CD14-positive monocyte (primary cell): ENCODE results near the gene BTG2. TPM values are rescaled to one million over a fixed set of nuclear protein-coding genes. Genes with fewer than 3 reads are reported as not detected.

Experiments used
- DNase-seq, 3 donors: peaks; one replicate each; pipeline ENCODE4 v3.0.0-alpha.2; 2011 to 2022
- H2AFZ ChIP-seq: 2 replicates; pipeline ENCODE4 v1.6.0; 2012; ENCODE audit warnings: mild to moderate bottlenecking, low read depth, low read length, inconsistent platforms; ENCODE audit not compliant: insufficient read depth, poor library complexity, severe bottlenecking
- H3K27ac ChIP-seq, 2 donors: 1 replicate in 1 of 2; 2 replicates in 1 of 2; pipeline ENCODE4 v1.5.1; 2012 to 2013; ENCODE audit warnings: low read length in 2 of 2, control low read depth in 1 of 2, inconsistent platforms in 1 of 2, low read depth in 1 of 2, mild to moderate bottlenecking in 1 of 2
- H3K27me3 ChIP-seq, 2 donors: one replicate each; pipeline versions ENCODE4 v1.6.0 to v1.6.1; 2011 to 2013; ENCODE audit warnings: low read length in 2 of 2; ENCODE audit not compliant: control insufficient read depth in 2 of 2, insufficient read depth in 2 of 2
- H3K36me3 ChIP-seq, 2 donors: replicated peaks in 1 of 2; 1 replicate in 1 of 2; 2 replicates in 1 of 2; pipeline versions ENCODE4 v1.5.1 to v1.6.1; 2012 to 2013; ENCODE audit warnings: low read length in 2 of 2, control low read depth in 1 of 2, inconsistent platforms in 1 of 2, mild to moderate bottlenecking in 1 of 2; ENCODE audit not compliant: insufficient read depth in 2 of 2, control insufficient read depth in 1 of 2
- H3K4me1 ChIP-seq, 2 donors: 1 replicate in 1 of 2; 2 replicates in 1 of 2; pipeline versions ENCODE4 v1.5.1 to v1.6.1; 2012 to 2013; ENCODE audit warnings: low read length in 2 of 2, control low read depth in 1 of 2, inconsistent platforms in 1 of 2, mild to moderate bottlenecking in 1 of 2, moderate library complexity in 1 of 2; ENCODE audit not compliant: insufficient read depth in 2 of 2, control insufficient read depth in 1 of 2
- H3K4me2 ChIP-seq: replicated peaks from 2 replicates; pipeline ENCODE3; 2012; ENCODE audit warnings: low read length, moderate library complexity, mild to moderate bottlenecking; ENCODE audit not compliant: poor library complexity, severe bottlenecking; ENCODE audit errors: extremely low read depth
- H3K4me3 ChIP-seq, 3 experiments: fragments of 200-600 bp in 1 of 3; sonication (generic) in 1 of 3; replicated peaks in 1 of 3; 1 replicate in 2 of 3; 2 replicates in 1 of 3; pipeline ENCODE4 v1.5.1; 2011 to 2013; ENCODE audit warnings: low read length in 3 of 3, mild to moderate bottlenecking in 3 of 3, control low read depth in 2 of 3, low read depth in 2 of 3, inconsistent platforms in 1 of 3, moderate library complexity in 1 of 3
- H3K79me2 ChIP-seq: 2 replicates; pipeline ENCODE4 v1.6.0; 2012; ENCODE audit warnings: mild to moderate bottlenecking, control low read depth, inconsistent platforms, low read length, moderate library complexity; ENCODE audit not compliant: insufficient read depth
- H3K9ac ChIP-seq: 2 replicates; pipeline ENCODE4 v1.6.0; 2017; ENCODE audit warnings: low read length, mild to moderate bottlenecking; ENCODE audit not compliant: insufficient read depth, poor library complexity, severe bottlenecking
- H3K9me3 ChIP-seq, 2 donors: replicated peaks in 1 of 2; 1 replicate in 1 of 2; 2 replicates in 1 of 2; pipeline versions ENCODE4 v1.5.1 to v1.6.1; 2012 to 2013; ENCODE audit warnings: low read length in 2 of 2, control low read depth in 1 of 2; ENCODE audit not compliant: control insufficient read depth in 1 of 2, insufficient read depth in 1 of 2
- H4K20me1 ChIP-seq: 2 replicates; pipeline ENCODE4 v1.6.0; 2012; ENCODE audit warnings: mild to moderate bottlenecking, low read length, control low read depth, moderate library complexity; ENCODE audit not compliant: insufficient read depth
- H3K27ac Mint-ChIP-seq, 7 donors: one replicate each; pipeline ENCODE4 v1.8.0; 2020; ENCODE audit warnings: mild to moderate bottlenecking in 7 of 7, mixed read lengths in 7 of 7, moderate library complexity in 6 of 7, inconsistent platforms in 2 of 7
- H3K27me3 Mint-ChIP-seq, 3 donors: one replicate each; pipeline ENCODE4 v1.8.0; 2021 to 2022; ENCODE audit warnings: low read depth in 3 of 3, mild to moderate bottlenecking in 3 of 3, mixed read lengths in 3 of 3, moderate library complexity in 3 of 3, inconsistent platforms in 1 of 3
- H3K36me3 Mint-ChIP-seq, 2 donors: one replicate each; pipeline ENCODE4 v1.8.0; 2020; ENCODE audit warnings: mixed read lengths in 2 of 2, inconsistent platforms in 1 of 2, mild to moderate bottlenecking in 1 of 2
- H3K4me1 Mint-ChIP-seq: one replicate; pipeline ENCODE4 v1.8.0; 2020; ENCODE audit warnings: mild to moderate bottlenecking, mixed read lengths
- H3K4me3 Mint-ChIP-seq, 2 donors: one replicate each; pipeline ENCODE4 v1.8.0; 2020; ENCODE audit warnings: mild to moderate bottlenecking in 2 of 2, mixed read lengths in 2 of 2, moderate library complexity in 1 of 2
- H3K9me3 Mint-ChIP-seq, 7 donors: one replicate each; pipeline ENCODE4 v1.8.0; 2020 to 2022; ENCODE audit warnings: mixed read lengths in 7 of 7, mild to moderate bottlenecking in 6 of 7, moderate library complexity in 6 of 7, inconsistent platforms in 2 of 7
- WGBS: methylation state at CpG from one replicate; pipeline ENCODE4 v1.1.5; 2013; ENCODE audit warnings: missing lambda C conversion rate; ENCODE audit not compliant: insufficient coverage; 5-methylcytosine and 5-hydroxymethylcytosine counted together
- intact Hi-C, 2 donors: fragments of 100-400 bp; cut with micrococcal nuclease; formaldehyde crosslinking; loops; one replicate each; pipeline versions ENCODE4 v1.15.0 to v1.15.1; 2023
- polyA plus RNA-seq, 3 donors: library from polyadenylated mRNA; depleted of rRNA in 1 of 3; unstranded in 2 of 3; stranded (reverse) in 1 of 3; fragments of 300-500 nt in 2 of 3; fragments of >200 nt in 1 of 3; fragmentation: Illumina TruSeq in 2 of 3; gene quantifications; 1 replicate in 2 of 3; 2 replicates in 1 of 3; pipeline ENCODE4 v1.2.3, GENCODE V29; 2012 to 2021
- TF ChIP-seq, protein P1 (sequence below): fragments of 200-600 bp; IDR thresholded peaks from one replicate; pipeline ENCODE4 v1.8.0; 2022; ENCODE audit warnings: antibody characterized with exemption, mild to moderate bottlenecking

The BTG2 gene
- polyA plus RNA-seq, 3 donors = 293 to 539 (median 483) TPM

DNA sequence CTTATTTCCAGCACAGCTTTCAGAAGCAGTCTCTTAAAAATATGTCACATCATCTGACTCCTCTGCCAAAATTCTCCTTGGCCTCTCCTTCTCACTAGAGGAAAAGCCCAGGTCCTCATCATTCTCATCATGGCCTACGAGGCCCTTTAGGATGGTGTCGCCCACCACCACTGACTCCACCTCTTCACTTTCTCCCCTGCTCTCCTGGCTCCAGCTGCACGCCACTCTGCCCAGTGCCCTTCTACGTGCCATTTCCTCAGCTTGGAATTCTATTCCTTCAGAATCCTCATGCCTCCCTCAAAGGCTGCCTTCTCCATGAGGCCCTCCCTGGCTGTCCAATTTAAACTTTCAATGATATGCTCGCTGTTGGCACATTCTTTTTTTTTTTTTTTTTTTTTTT is 25.3 kb upstream of the BTG2 start:
- no peak overlapping the region for H3K4me3 Mint-ChIP-seq
- no peak overlapping the region for H3K27ac ChIP-seq
- peaks cover 4 to 10% of the 10 kb centered on the region in 2 donors for H3K36me3 Mint-ChIP-seq
- H3K9me3 Mint-ChIP-seq = peaks cover 0 to 2% (median 0%) of the 10 kb centered on the region in 7 donors
- no peaks in the 10 kb centered on the region for H3K9me3 ChIP-seq
- H3K4me1 Mint-ChIP-seq = peaks cover 74% of the 10 kb centered on the region
- peak overlapping the region in 2 of 7 donors; percentile 5 to 14 for H3K27ac Mint-ChIP-seq
- peaks cover 0 to 8% (median 2%) of the 10 kb centered on the region in 3 donors for H3K27me3 Mint-ChIP-seq
- DNase-seq = no peak
- TF ChIP-seq, protein P1, sequence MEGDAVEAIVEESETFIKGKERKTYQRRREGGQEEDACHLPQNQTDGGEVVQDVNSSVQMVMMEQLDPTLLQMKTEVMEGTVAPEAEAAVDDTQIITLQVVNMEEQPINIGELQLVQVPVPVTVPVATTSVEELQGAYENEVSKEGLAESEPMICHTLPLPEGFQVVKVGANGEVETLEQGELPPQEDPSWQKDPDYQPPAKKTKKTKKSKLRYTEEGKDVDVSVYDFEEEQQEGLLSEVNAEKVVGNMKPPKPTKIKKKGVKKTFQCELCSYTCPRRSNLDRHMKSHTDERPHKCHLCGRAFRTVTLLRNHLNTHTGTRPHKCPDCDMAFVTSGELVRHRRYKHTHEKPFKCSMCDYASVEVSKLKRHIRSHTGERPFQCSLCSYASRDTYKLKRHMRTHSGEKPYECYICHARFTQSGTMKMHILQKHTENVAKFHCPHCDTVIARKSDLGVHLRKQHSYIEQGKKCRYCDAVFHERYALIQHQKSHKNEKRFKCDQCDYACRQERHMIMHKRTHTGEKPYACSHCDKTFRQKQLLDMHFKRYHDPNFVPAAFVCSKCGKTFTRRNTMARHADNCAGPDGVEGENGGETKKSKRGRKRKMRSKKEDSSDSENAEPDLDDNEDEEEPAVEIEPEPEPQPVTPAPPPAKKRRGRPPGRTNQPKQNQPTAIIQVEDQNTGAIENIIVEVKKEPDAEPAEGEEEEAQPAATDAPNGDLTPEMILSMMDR = no peak
- no peak overlapping the region for H3K9ac ChIP-seq
- H3K27me3 ChIP-seq = no peaks in the 10 kb centered on the region
- intact Hi-C loops = no loop called here
- no peaks in the 10 kb centered on the region for H4K20me1 ChIP-seq
- no peaks in the 10 kb centered on the region for H3K36me3 ChIP-seq
- H3K4me3 ChIP-seq = no peak overlapping the region
- H3K79me2 ChIP-seq = no peaks in the 10 kb centered on the region
- no peak overlapping the region for H2AFZ ChIP-seq
- no peak overlapping the region for H3K4me2 ChIP-seq
- peaks cover 52 to 61% of the 10 kb centered on the region in 2 donors for H3K4me1 ChIP-seq
- 94% methylated on average over 3 of the region's 5 CpGs for WGBS

DNA sequence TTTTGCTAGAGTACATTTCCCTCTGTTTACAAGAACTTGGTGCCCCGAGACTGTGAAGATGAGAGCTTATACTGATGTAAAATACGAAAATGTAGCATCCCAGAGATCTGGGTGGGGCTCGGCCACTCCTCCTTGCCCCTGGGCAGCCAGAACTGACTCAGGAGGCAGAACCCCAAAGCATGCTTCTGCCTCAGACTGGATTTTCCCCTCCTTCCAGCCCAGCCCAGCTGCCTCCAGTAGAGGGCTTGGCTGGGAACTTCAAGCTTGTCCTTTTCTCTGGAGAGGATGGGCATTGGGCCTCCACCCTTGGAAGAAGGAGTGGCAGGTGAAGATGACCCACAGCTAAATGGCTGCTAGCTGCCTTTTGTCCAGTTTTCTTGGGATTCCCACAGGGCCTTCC is 24.3 kb upstream of the BTG2 start:
- H3K27me3 Mint-ChIP-seq = peaks cover 0 to 5% (median 0%) of the 10 kb centered on the region in 3 donors

More for the DNA sequence above, 24.3 kb upstream of the BTG2 start:
- Histone ChIP-seq H3K9me3 (no peaks in the 10 kb centered on the region), H3K4me2 (no peak overlapping the region), H3K27me3 (no peaks in the 10 kb centered on the region), H3K4me3 (no peak overlapping the region), H3K9ac (no peak overlapping the region), H3K4me1 (peaks cover 52 to 61% of the 10 kb centered on the region in 2 donors), H3K27ac (no peak overlapping the region), H3K79me2 (no peaks in the 10 kb centered on the region), H4K20me1 (no peaks in the 10 kb centered on the region), H2AFZ (no peak overlapping the region), H3K36me3 (no peaks in the 10 kb centered on the region)
- TF ChIP-seq, protein P1 = no peak
- intact Hi-C loops = no loop called here
- peaks cover 4 to 8% of the 10 kb centered on the region in 2 donors for H3K36me3 Mint-ChIP-seq
- no peak overlapping the region for H3K27ac Mint-ChIP-seq
- WGBS = 96% methylated on average over 3 of the region's 3 CpGs
- H3K4me3 Mint-ChIP-seq = no peak overlapping the region
- peaks cover 72% of the 10 kb centered on the region for H3K4me1 Mint-ChIP-seq
- peaks cover 0 to 2% (median 0%) of the 10 kb centered on the region in 7 donors for H3K9me3 Mint-ChIP-seq
- peak in 1 of 3 donors; percentile 40 for DNase-seq
